ENCODE data around the gene TTYH1.

The TTYH1 gene

DNA sequence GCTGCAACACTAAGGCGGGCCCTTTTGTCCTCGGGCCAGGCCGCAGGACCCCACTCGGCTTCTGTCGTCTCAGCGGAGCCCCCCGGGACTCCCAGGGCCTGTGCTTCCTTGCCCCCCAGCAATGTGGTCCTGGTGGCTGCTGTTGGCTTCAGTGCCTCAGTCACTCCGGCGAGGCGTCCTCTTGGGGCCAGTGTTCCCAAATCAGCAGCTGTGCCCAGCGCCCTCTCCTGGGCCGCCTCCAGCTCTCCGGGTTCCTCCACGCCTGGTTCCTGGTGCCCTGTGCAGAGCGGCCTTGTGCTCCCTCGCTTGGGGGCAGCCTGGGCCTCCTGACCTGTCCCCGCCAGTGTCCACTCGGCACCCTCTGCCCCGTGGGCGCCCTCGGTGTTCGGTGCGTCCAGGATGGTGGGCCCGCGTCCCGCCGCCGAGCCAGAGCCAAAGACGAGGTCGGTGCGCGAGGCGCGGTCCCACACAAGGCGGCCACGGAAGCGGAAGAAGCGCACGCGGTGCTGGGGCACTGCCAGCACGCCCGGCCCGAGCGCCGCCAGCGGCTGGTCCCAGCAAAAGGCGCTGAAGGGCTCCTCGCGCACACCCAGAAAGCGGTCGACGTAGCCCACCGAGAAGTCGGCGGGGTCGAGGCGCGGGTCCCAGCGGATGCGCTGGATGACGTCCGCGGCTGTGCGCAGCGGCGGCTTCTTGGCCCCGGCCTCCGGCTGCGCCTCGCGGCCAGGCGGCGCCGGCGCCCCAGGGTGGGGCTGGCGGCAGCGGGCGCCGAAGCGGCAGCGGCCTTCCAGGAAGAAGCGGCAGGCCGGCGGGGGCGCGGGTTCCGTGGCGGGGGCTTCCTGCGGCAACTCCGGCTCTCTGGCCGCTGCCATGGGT lies 47.6 kb downstream of the TTYH1 start:
- Histone ChIP-seq H3K9me3 (ENCODE audit: control insufficient read depth, low read length) (no peaks in the 10 kb centered on the region), H2AFZ (peak overlapping the region; percentile 65), H3K9ac (no peak overlapping the region), H3K4me2 (ENCODE audit: low read length) (peak overlapping the region; percentile 97), H3K27ac (peak overlapping the region; percentile 59), H3K4me1 (peaks cover 4% of the 10 kb centered on the region), H3K4me3 (ENCODE audit: low read depth, low read length) (peak overlapping the region; percentile 81), H3K36me3 (ENCODE audit: control insufficient read depth, insufficient read depth, low read length) (no peaks in the 10 kb centered on the region), H3K27me3 (ENCODE audit: control insufficient read depth, insufficient read depth, low read length) (no peaks in the 10 kb centered on the region), H3K79me2 (peaks cover 6% of the 10 kb centered on the region)
- TF ChIP-seq, protein P1, sequence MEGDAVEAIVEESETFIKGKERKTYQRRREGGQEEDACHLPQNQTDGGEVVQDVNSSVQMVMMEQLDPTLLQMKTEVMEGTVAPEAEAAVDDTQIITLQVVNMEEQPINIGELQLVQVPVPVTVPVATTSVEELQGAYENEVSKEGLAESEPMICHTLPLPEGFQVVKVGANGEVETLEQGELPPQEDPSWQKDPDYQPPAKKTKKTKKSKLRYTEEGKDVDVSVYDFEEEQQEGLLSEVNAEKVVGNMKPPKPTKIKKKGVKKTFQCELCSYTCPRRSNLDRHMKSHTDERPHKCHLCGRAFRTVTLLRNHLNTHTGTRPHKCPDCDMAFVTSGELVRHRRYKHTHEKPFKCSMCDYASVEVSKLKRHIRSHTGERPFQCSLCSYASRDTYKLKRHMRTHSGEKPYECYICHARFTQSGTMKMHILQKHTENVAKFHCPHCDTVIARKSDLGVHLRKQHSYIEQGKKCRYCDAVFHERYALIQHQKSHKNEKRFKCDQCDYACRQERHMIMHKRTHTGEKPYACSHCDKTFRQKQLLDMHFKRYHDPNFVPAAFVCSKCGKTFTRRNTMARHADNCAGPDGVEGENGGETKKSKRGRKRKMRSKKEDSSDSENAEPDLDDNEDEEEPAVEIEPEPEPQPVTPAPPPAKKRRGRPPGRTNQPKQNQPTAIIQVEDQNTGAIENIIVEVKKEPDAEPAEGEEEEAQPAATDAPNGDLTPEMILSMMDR (IDR thresholded peaks at IDR 0.05), result no peak

DNA sequence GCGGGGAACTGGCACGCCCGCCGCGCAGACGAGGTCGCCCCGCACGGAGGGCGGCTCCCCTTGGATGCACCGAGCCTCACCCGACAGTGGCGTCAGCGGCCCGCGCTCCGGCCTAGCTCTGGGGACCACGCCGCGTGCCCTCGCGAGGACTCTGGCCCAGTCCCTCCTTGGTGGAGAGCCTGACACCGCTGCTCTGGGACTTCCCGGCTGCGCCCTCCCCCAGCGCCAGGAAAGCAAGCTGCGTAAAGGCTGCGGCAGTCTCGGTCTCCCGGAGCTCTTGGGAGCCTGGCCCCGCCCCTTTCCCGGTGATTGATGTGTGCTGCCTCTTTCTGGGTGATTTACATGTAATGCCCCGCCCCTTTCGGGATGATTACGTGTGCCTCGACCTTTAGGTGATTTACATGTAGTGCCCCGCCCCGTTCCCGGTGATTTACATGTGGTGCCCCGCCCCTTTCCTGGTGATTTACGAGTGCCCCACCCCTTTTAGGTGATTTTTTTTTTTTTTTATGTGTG lies 48.3 kb downstream of the TTYH1 start, which contains the start of gene LENG9:
LENG9 (minus strand) TSS at position 248 of the 513 bp plus-strand sequence. CDS start 252 bp downstream, outside the sequence.
- Histone ChIP-seq H3K4me3 (ENCODE audit: low read depth, low read length) (peak within 1 kb of the TSS; percentile 81), H3K79me2 (peaks cover 3% of the 10 kb centered on the region), H3K9me3 (ENCODE audit: control insufficient read depth, low read length) (no peaks in the 10 kb centered on the region), H3K4me1 (peaks cover 4% of the 10 kb centered on the region), H2AFZ (peak within 1 kb of the TSS; percentile 96), H3K27me3 (ENCODE audit: control insufficient read depth, insufficient read depth, low read length) (no peaks in the 10 kb centered on the region), H3K4me2 (ENCODE audit: low read length) (peak within 1 kb of the TSS; percentile 97), H3K27ac (peak within 1 kb of the TSS; percentile 59), H3K36me3 (ENCODE audit: control insufficient read depth, insufficient read depth, low read length) (no peaks in the 10 kb centered on the region), H3K9ac (no peak within 1 kb of the TSS)
- TF ChIP-seq, protein P1 (IDR thresholded peaks at IDR 0.05), result no peak

DNA sequence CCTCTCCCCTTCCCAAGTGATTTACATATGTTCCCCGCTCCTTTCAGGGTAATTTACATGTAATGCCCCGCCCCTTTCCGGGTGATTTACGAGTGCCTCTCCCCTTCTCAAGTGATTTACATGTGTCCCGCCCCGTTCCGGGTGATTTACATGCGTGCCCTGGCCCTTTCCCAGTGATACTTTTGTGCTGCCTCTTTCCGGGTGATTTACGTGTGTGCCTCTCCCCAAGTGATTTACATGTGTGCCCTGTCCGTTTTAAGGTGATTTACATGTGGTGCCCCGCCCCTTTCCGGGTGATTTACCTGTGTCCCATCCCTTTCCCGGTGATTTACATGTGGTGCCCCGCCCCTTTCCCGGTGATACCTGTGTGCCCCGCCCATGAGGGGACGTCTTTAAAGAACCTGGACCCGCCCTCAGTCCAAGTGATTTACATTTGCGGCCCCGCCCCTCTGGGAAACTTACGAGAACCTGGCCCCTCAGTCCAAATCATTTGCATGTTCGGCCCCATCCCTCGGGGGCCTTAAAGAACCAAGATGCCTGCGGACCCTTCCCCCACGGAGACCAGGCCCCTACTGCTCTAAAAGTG lies 48.9 kb downstream of the TTYH1 start:
- Histone ChIP-seq H2AFZ (peak overlapping the region; percentile 96), H3K9ac (no peak overlapping the region), H3K9me3 (ENCODE audit: control insufficient read depth, low read length) (no peaks in the 10 kb centered on the region), H3K4me1 (peaks cover 4% of the 10 kb centered on the region), H3K27ac (peak overlapping the region; percentile 59), H3K79me2 (no peaks in the 10 kb centered on the region), H3K4me2 (ENCODE audit: low read length) (peak overlapping the region; percentile 97), H3K4me3 (ENCODE audit: low read depth, low read length) (peak overlapping the region; percentile 81), H3K36me3 (ENCODE audit: control insufficient read depth, insufficient read depth, low read length) (no peaks in the 10 kb centered on the region), H3K27me3 (ENCODE audit: control insufficient read depth, insufficient read depth, low read length) (no peaks in the 10 kb centered on the region)
- TF ChIP-seq, protein P1 (IDR thresholded peaks at IDR 0.05), result no peak

DNA sequence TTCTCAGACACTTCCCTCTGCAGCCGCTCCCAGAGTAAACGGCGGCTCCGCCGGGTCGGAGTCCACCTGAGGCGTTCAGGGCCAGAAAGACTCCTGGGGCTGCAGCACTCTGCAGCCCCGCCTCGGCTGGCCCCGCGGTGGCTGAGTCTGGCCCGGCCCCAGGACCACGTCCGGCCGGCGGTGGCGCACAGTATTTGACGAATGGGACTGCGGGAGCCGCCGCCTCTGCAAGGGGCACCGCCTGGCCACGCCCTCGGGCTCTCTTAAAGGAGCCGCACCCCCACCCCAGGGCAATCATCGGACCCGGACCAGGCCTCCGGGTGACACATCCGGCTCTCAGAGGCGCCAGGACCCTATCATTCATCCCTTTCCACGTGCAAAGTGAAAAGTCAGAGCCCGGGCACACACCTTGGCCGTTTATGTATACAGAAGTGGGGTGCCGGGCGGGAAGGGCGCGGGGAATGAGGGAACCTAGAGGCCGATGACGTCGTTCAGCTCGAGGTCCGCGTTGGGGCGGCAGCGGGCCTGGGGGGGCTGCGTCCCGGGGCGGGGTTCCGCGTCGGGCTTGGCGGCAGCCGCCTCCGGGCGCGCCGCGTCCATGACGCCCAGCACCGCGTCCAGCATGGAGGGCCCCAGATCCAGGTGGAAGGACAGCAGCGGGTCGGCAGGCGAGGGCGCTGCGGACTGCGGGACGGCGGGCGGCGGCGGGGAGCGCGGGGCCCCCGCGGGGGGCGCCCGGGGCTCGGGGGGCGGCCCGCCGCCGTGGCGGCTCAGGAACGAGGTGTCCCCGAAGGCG lies 49.6 kb downstream of the TTYH1 start:
- Histone ChIP-seq H3K36me3 (ENCODE audit: control insufficient read depth, insufficient read depth, low read length) (no peaks in the 10 kb centered on the region), H3K9me3 (ENCODE audit: control insufficient read depth, low read length) (no peaks in the 10 kb centered on the region), H3K27me3 (ENCODE audit: control insufficient read depth, insufficient read depth, low read length) (no peaks in the 10 kb centered on the region), H3K4me3 (ENCODE audit: low read depth, low read length) (peak overlapping the region; percentile 81), H3K4me1 (peaks cover 4% of the 10 kb centered on the region), H3K9ac (no peak overlapping the region), H3K4me2 (ENCODE audit: low read length) (peak overlapping the region; percentile 97), H2AFZ (peak overlapping the region; percentile 96), H3K79me2 (no peaks in the 10 kb centered on the region), H3K27ac (peak overlapping the region; percentile 59)
- TF ChIP-seq, protein P1 (IDR thresholded peaks at IDR 0.05), result no peak
